Smooth muscle cell (in vitro differentiated cells): ENCODE results near the gene TSR3. TPM values are rescaled to one million over a fixed set of nuclear protein-coding genes. Genes with fewer than 3 reads are reported as not detected.

ENCODE experiments used
- DNase-seq: peaks from one replicate; lab custom pipeline; 2025; ENCODE audit not compliant: unreplicated experiment; lab: John Stamatoyannopoulos, UW
- H2AFZ ChIP-seq: fragments of 200-600 bp; sonication (generic); 2 replicates; pipeline ENCODE4 v1.6.0; 2016; ENCODE audit warnings: antibody characterized with exemption, low read depth, mild to moderate bottlenecking
- H3F3A ChIP-seq: fragments of 200-600 bp; sonication (generic); 2 replicates; pipeline ENCODE4 v1.6.0; 2017; ENCODE audit warnings: antibody characterized with exemption, low read depth
- H3K27ac ChIP-seq: fragments of 200-600 bp; sonication (generic); 2 replicates; pipeline ENCODE4 v1.5.1; 2016; ENCODE audit warnings: low read depth, mild to moderate bottlenecking
- H3K27me3 ChIP-seq: fragments of 200-600 bp; sonication (generic); 2 replicates; pipeline ENCODE4 v1.6.1; 2016; ENCODE audit warnings: low read depth, mild to moderate bottlenecking
- H3K36me3 ChIP-seq: fragments of 200-600 bp; sonication (generic); 2 replicates; pipeline ENCODE4 v1.5.1; 2016; ENCODE audit warnings: low read depth
- H3K4me1 ChIP-seq: fragments of 200-600 bp; sonication (generic); 2 replicates; pipeline ENCODE4 v1.5.1; 2016; ENCODE audit warnings: low read depth
- H3K4me2 ChIP-seq: fragments of 200-600 bp; sonication (generic); 2 replicates; pipeline ENCODE4 v1.6.0; 2016; ENCODE audit warnings: mild to moderate bottlenecking
- H3K4me3 ChIP-seq: fragments of 200-600 bp; sonication (generic); 2 replicates; pipeline ENCODE4 v1.5.1; 2016; ENCODE audit warnings: mild to moderate bottlenecking
- H3K79me2 ChIP-seq: fragments of 200-600 bp; sonication (generic); 2 replicates; pipeline ENCODE4 v1.6.0; 2016; ENCODE audit warnings: low read depth, mild to moderate bottlenecking
- H3K9ac ChIP-seq: fragments of 200-600 bp; sonication (generic); 2 replicates; pipeline ENCODE4 v1.6.0; 2016; ENCODE audit warnings: low read depth
- H3K9me3 ChIP-seq: fragments of 200-600 bp; sonication (generic); replicated peaks from 2 replicates; pipeline ENCODE4 v1.5.1; 2016; ENCODE audit warnings: low read depth
- H4K20me1 ChIP-seq: fragments of 200-600 bp; sonication (generic); 2 replicates; pipeline ENCODE4 v1.6.0; 2016; ENCODE audit warnings: low read depth
- CTCF ChIP-seq: fragments of 200-600 bp; sonication (generic); IDR thresholded peaks from 2 replicates; pipeline ENCODE4 v1.5.1; 2017; ENCODE audit warnings: borderline replicate concordance, mild to moderate bottlenecking, antibody characterized with exemption; ENCODE audit not compliant: insufficient read depth, poor library complexity, severe bottlenecking
- WGBS: methylation state at CpG from one replicate; pipeline ENCODE4 v1.1.7; 2016; ENCODE audit warnings: low lambda C conversion rate; 5-methylcytosine and 5-hydroxymethylcytosine counted together
- polyA plus RNA-seq: library from polyadenylated mRNA; unstranded; fragments of >200 nt; fragmentation: Nextera tagmentation; extraction: Ambion mirVana; gene quantifications from 2 replicates; pipeline ENCODE4 v1.2.1, GENCODE V29; 2016
- total RNA-seq: library from RNA; depleted of rRNA; stranded (reverse); fragments of >200 nt; gene quantifications from 2 replicates; pipeline ENCODE4 v1.2.3, GENCODE V29; 2014

TSR3 gene
- total and polyA plus RNA-seq, 2 experiments from 2014 or later = 54.9 to 142 TPM

- TF ChIP-seq CTCF = no peak
- WGBS = 97% methylated on average over 24 of the region's 24 CpGs
- no peaks in the 10 kb centered on the region for H3K27me3 ChIP-seq
- H3K4me3 ChIP-seq = no peak overlapping the region
- H4K20me1 ChIP-seq = peaks cover 26% of the 10 kb centered on the region
- H3K9ac ChIP-seq = no peak overlapping the region
- no peak overlapping the region for H3K4me2 ChIP-seq
- no peaks in the 10 kb centered on the region for H3K36me3 ChIP-seq
- no peak overlapping the region for H2AFZ ChIP-seq
- no peaks in the 10 kb centered on the region for H3K79me2 ChIP-seq
- no peak for DNase-seq
- peaks cover 9% of the 10 kb centered on the region for H3K4me1 ChIP-seq
- H3K9me3 ChIP-seq = no peaks in the 10 kb centered on the region
- no peaks in the 10 kb centered on the region for H3F3A ChIP-seq
- H3K27ac ChIP-seq = no peak overlapping the region
Measured at GRCh38 chr16:1375298-1375640, 23.6 kb upstream of the TSR3 start.

GRCh38 chr16:1374418-1375297 lies 23.0 kb upstream of the TSR3 start:
- H3K4me2 ChIP-seq = no peak overlapping the region
- TF ChIP-seq CTCF = no peak
- H3K9me3 ChIP-seq = no peaks in the 10 kb centered on the region
- no peaks in the 10 kb centered on the region for H3F3A ChIP-seq
- no peak for DNase-seq
- no peaks in the 10 kb centered on the region for H3K27me3 ChIP-seq
- no peaks in the 10 kb centered on the region for H3K36me3 ChIP-seq
- H3K4me1 ChIP-seq = peaks cover 4% of the 10 kb centered on the region
- H3K27ac ChIP-seq = no peak overlapping the region
- no peak overlapping the region for H3K4me3 ChIP-seq
- no peak overlapping the region for H2AFZ ChIP-seq
- H4K20me1 ChIP-seq = peaks cover 26% of the 10 kb centered on the region
- no peak overlapping the region for H3K9ac ChIP-seq
- H3K79me2 ChIP-seq = no peaks in the 10 kb centered on the region
- WGBS = 96% methylated on average over 46 of the region's 46 CpGs

GRCh38 chr16:1372292-1372950 lies 20.7 kb upstream of the TSR3 start:
- Histone ChIP-seq H3K4me1 (no peaks in the 10 kb centered on the region), H3K36me3 (no peaks in the 10 kb centered on the region), H3F3A (no peaks in the 10 kb centered on the region), H3K4me3 (no peak overlapping the region), H3K9ac (no peak overlapping the region), H2AFZ (no peak overlapping the region), H3K79me2 (no peaks in the 10 kb centered on the region), H3K4me2 (no peak overlapping the region), H4K20me1 (peaks cover 9% of the 10 kb centered on the region), H3K27me3 (no peaks in the 10 kb centered on the region), H3K9me3 (no peaks in the 10 kb centered on the region), H3K27ac (no peak overlapping the region)
- TF ChIP-seq CTCF = no peak
- WGBS = 98% methylated on average over 13 of the region's 21 CpGs
- DNase-seq = no peak
